ENCODE measurements around the gene SSR2.
A peak's percentile ranks its signal among the peaks of the same experiment; 100 is the strongest.
"Not testable (repeated sequence)": the region's sequence is repeated elsewhere in the genome, so short reads cannot be mapped to it uniquely, and the experiment has no call there.

The SSR2 gene

GRCh38 chr1:156055281-156056048 lies 34.7 kb upstream of the SSR2 start:
- peak overlapping the region; percentile 99 for H3K9ac ChIP-seq (ENCODE audit: low read length)
- no peaks in the 10 kb centered on the region for H3K27me3 ChIP-seq (replicated peaks; ENCODE audit: control insufficient read depth, insufficient read depth, low read length)
- no peak for DNase-seq (ENCODE audit: low read depth)
- no peaks in the 10 kb centered on the region for H3K9me3 ChIP-seq (ENCODE audit: control insufficient read depth, low read length)
- H3K4me3 ChIP-seq (ENCODE audit: low read length): peak overlapping the region; percentile 91
- H3K4me1 ChIP-seq (ENCODE audit: control insufficient read depth, insufficient read depth, low read length): peaks cover 8% of the 10 kb centered on the region
- H3K36me3 ChIP-seq (ENCODE audit: control insufficient read depth, insufficient read depth, low read length, severe bottlenecking): no peaks in the 10 kb centered on the region

- H3K4me1 ChIP-seq (ENCODE audit: control insufficient read depth, insufficient read depth, low read length): peaks cover 8% of the 10 kb centered on the region
- peak within 1 kb of the TSS; percentile 99 for H3K9ac ChIP-seq (ENCODE audit: low read length)
- H3K4me3 ChIP-seq (ENCODE audit: low read length): peak within 1 kb of the TSS; percentile 91
- peak; percentile 99 for DNase-seq (ENCODE audit: low read depth)
- no peaks in the 10 kb centered on the region for H3K27me3 ChIP-seq (replicated peaks; ENCODE audit: control insufficient read depth, insufficient read depth, low read length)
- no peaks in the 10 kb centered on the region for H3K9me3 ChIP-seq (ENCODE audit: control insufficient read depth, low read length)
- H3K36me3 ChIP-seq (ENCODE audit: control insufficient read depth, insufficient read depth, low read length, severe bottlenecking): peaks cover 4% of the 10 kb centered on the region
These were observed 33.9 kb upstream of the SSR2 start, which contains the start of gene LAMTOR2 for GRCh38 chr1:156054500-156055280. Gene LAMTOR2 (plus strand): TSS chr1:156054782. CDS start chr1:156054890, 108 bp downstream.

- Histone ChIP-seq H3K4me1 (ENCODE audit: control insufficient read depth, insufficient read depth, low read length) (peaks cover 8% of the 10 kb centered on the region), H3K9me3 (ENCODE audit: control insufficient read depth, low read length) (no peaks in the 10 kb centered on the region), H3K27me3 (replicated peaks; ENCODE audit: control insufficient read depth, insufficient read depth, low read length) (no peaks in the 10 kb centered on the region), H3K9ac (ENCODE audit: low read length) (peak within 1 kb of the TSS; percentile 99), H3K36me3 (ENCODE audit: control insufficient read depth, insufficient read depth, low read length, severe bottlenecking) (peaks cover 9% of the 10 kb centered on the region), H3K4me3 (ENCODE audit: low read length) (peak within 1 kb of the TSS; percentile 91)
- peak; percentile 95 for DNase-seq (ENCODE audit: low read depth)
These were observed 33.2 kb upstream of the SSR2 start, which contains the start of gene UBQLN4 for GRCh38 chr1:156053768-156054499. Gene UBQLN4 (minus strand): TSS chr1:156053798. CDS start chr1:156053701, 97 bp downstream.

GRCh38 chr1:156052862-156053767 lies 32.4 kb upstream of the SSR2 start:
- Histone ChIP-seq H3K36me3 (ENCODE audit: control insufficient read depth, insufficient read depth, low read length, severe bottlenecking) (peaks cover 9% of the 10 kb centered on the region), H3K4me1 (ENCODE audit: control insufficient read depth, insufficient read depth, low read length) (peaks cover 8% of the 10 kb centered on the region), H3K9ac (ENCODE audit: low read length) (peak overlapping the region; percentile 83), H3K27me3 (replicated peaks; ENCODE audit: control insufficient read depth, insufficient read depth, low read length) (no peaks in the 10 kb centered on the region), H3K4me3 (ENCODE audit: low read length) (peak overlapping the region; percentile 91), H3K9me3 (ENCODE audit: control insufficient read depth, low read length) (no peaks in the 10 kb centered on the region)
- peak; percentile 83 for DNase-seq (ENCODE audit: low read depth)

- Histone ChIP-seq H3K36me3 (ENCODE audit: control insufficient read depth, insufficient read depth, low read length, severe bottlenecking) (peaks cover 9% of the 10 kb centered on the region), H3K4me1 (ENCODE audit: control insufficient read depth, insufficient read depth, low read length) (peaks cover 8% of the 10 kb centered on the region), H3K9me3 (ENCODE audit: control insufficient read depth, low read length) (no peaks in the 10 kb centered on the region), H3K9ac (ENCODE audit: low read length) (no peak overlapping the region), H3K27me3 (replicated peaks; ENCODE audit: control insufficient read depth, insufficient read depth, low read length) (no peaks in the 10 kb centered on the region), H3K4me3 (ENCODE audit: low read length) (no peak overlapping the region)
- DNase-seq (ENCODE audit: low read depth): no peak
These were observed 30.4 kb upstream of the SSR2 start for GRCh38 chr1:156051011-156051725.

- peaks cover 11% of the 10 kb centered on the region for H3K36me3 ChIP-seq (ENCODE audit: control insufficient read depth, insufficient read depth, low read length, severe bottlenecking)
- peak; percentile 20 for DNase-seq (ENCODE audit: low read depth)
- no peak overlapping the region for H3K4me3 ChIP-seq (ENCODE audit: low read length)
- peaks cover under 1% of the 10 kb centered on the region for H3K4me1 ChIP-seq (ENCODE audit: control insufficient read depth, insufficient read depth, low read length)
- H3K9ac ChIP-seq (ENCODE audit: low read length): no peak overlapping the region
- no peaks in the 10 kb centered on the region for H3K9me3 ChIP-seq (ENCODE audit: control insufficient read depth, low read length)
- no peaks in the 10 kb centered on the region for H3K27me3 ChIP-seq (replicated peaks; ENCODE audit: control insufficient read depth, insufficient read depth, low read length)
These were observed 29.6 kb upstream of the SSR2 start for GRCh38 chr1:156050376-156050775.

- H3K4me3 ChIP-seq (ENCODE audit: low read length): no peak overlapping the region
- no peak overlapping the region for H3K9ac ChIP-seq (ENCODE audit: low read length)
- H3K36me3 ChIP-seq (ENCODE audit: control insufficient read depth, insufficient read depth, low read length, severe bottlenecking): peaks cover 16% of the 10 kb centered on the region
- H3K27me3 ChIP-seq (replicated peaks; ENCODE audit: control insufficient read depth, insufficient read depth, low read length): no peaks in the 10 kb centered on the region
- no peaks in the 10 kb centered on the region for H3K9me3 ChIP-seq (ENCODE audit: control insufficient read depth, low read length)
- H3K4me1 ChIP-seq (ENCODE audit: control insufficient read depth, insufficient read depth, low read length): no peaks in the 10 kb centered on the region
- DNase-seq (ENCODE audit: low read depth): no peak
These were observed 28.0 kb upstream of the SSR2 start for GRCh38 chr1:156048663-156049258.

- H3K36me3 ChIP-seq (ENCODE audit: control insufficient read depth, insufficient read depth, low read length, severe bottlenecking): peaks cover 39% of the 10 kb centered on the region
- no peaks in the 10 kb centered on the region for H3K27me3 ChIP-seq (replicated peaks; ENCODE audit: control insufficient read depth, insufficient read depth, low read length)
- H3K4me1 ChIP-seq (ENCODE audit: control insufficient read depth, insufficient read depth, low read length): no peaks in the 10 kb centered on the region
- no peak for DNase-seq (ENCODE audit: low read depth)
- H3K4me3 ChIP-seq (ENCODE audit: low read length): no peak overlapping the region
- H3K9ac ChIP-seq (ENCODE audit: low read length): no peak overlapping the region
- H3K9me3 ChIP-seq (ENCODE audit: control insufficient read depth, low read length): no peaks in the 10 kb centered on the region
These were observed 24.3 kb upstream of the SSR2 start for GRCh38 chr1:156045076-156045475.

GRCh38 chr1:156042828-156043227 lies 22.1 kb upstream of the SSR2 start:
- no peaks in the 10 kb centered on the region for H3K9me3 ChIP-seq (ENCODE audit: control insufficient read depth, low read length)
- no peak overlapping the region for H3K4me3 ChIP-seq (ENCODE audit: low read length)
- no peaks in the 10 kb centered on the region for H3K4me1 ChIP-seq (ENCODE audit: control insufficient read depth, insufficient read depth, low read length)
- peaks cover 30% of the 10 kb centered on the region for H3K36me3 ChIP-seq (ENCODE audit: control insufficient read depth, insufficient read depth, low read length, severe bottlenecking)
- no peak overlapping the region for H3K9ac ChIP-seq (ENCODE audit: low read length)
- no peaks in the 10 kb centered on the region for H3K27me3 ChIP-seq (replicated peaks; ENCODE audit: control insufficient read depth, insufficient read depth, low read length)
- DNase-seq (ENCODE audit: low read depth): no peak

- not testable (repeated sequence) for H3K27me3 ChIP-seq (replicated peaks; ENCODE audit: control insufficient read depth, insufficient read depth, low read length); H3K9ac ChIP-seq (ENCODE audit: low read length); DNase-seq (ENCODE audit: low read depth); H3K4me1 ChIP-seq (ENCODE audit: control insufficient read depth, insufficient read depth, low read length); H3K36me3 ChIP-seq (ENCODE audit: control insufficient read depth, insufficient read depth, low read length, severe bottlenecking); H3K4me3 ChIP-seq (ENCODE audit: low read length); H3K9me3 ChIP-seq (ENCODE audit: control insufficient read depth, low read length)
These were observed 14.2 kb upstream of the SSR2 start for GRCh38 chr1:156034991-156035390.
